ENCODE data around the gene ST6GAL1.

GRCh38 chr3:186882150-186882524 is 48.2 kb upstream of the ST6GAL1 start:
- TF ChIP-seq, protein P1, sequence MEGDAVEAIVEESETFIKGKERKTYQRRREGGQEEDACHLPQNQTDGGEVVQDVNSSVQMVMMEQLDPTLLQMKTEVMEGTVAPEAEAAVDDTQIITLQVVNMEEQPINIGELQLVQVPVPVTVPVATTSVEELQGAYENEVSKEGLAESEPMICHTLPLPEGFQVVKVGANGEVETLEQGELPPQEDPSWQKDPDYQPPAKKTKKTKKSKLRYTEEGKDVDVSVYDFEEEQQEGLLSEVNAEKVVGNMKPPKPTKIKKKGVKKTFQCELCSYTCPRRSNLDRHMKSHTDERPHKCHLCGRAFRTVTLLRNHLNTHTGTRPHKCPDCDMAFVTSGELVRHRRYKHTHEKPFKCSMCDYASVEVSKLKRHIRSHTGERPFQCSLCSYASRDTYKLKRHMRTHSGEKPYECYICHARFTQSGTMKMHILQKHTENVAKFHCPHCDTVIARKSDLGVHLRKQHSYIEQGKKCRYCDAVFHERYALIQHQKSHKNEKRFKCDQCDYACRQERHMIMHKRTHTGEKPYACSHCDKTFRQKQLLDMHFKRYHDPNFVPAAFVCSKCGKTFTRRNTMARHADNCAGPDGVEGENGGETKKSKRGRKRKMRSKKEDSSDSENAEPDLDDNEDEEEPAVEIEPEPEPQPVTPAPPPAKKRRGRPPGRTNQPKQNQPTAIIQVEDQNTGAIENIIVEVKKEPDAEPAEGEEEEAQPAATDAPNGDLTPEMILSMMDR (conservative IDR thresholded peaks at IDR 0.05), result no peak
- TF ChIP-seq ZFX (IDR thresholded peaks at IDR 0.05), result no peak
